WTC11 (cell line): ENCODE measurements around the gene MEIKIN.

Experiments used
- ATF2 ChIP-seq: sonication (generic); formaldehyde crosslinking; IDR thresholded peaks from 2 replicates; pipeline ENCODE4 v1.8.1; 2022; ENCODE audit warnings: low read depth, missing genetic modification reagents, borderline replicate concordance
- CTCF ChIP-seq: fragments of 200-600 bp; IDR thresholded peaks from 2 replicates; pipeline ENCODE4 v1.8.0; 2022; ENCODE audit warnings: antibody characterized with exemption
- ETV6 ChIP-seq: sonication (generic); formaldehyde crosslinking; IDR thresholded peaks from 2 replicates; pipeline ENCODE4 v1.8.1; 2022; ENCODE audit warnings: mild to moderate bottlenecking, missing genetic modification reagents
- FOXP4 ChIP-seq: sonication (generic); formaldehyde crosslinking; IDR thresholded peaks from 2 replicates; pipeline ENCODE4 v1.8.0; 2022; ENCODE audit warnings: mild to moderate bottlenecking, missing genetic modification reagents
- JUN ChIP-seq: sonication (generic); formaldehyde crosslinking; IDR thresholded peaks from 2 replicates; pipeline ENCODE4 v1.8.0; 2023; ENCODE audit warnings: mild to moderate bottlenecking, missing genetic modification reagents
- SMAD3 ChIP-seq: sonication (generic); formaldehyde crosslinking; IDR thresholded peaks from 2 replicates; pipeline ENCODE4 v1.8.0; 2022; ENCODE audit warnings: missing genetic modification reagents, mild to moderate bottlenecking, borderline replicate concordance
- TF ChIP-seq, protein P1 (sequence below): sonication (generic); formaldehyde crosslinking; IDR thresholded peaks from 2 replicates; pipeline ENCODE4 v1.8.0; 2022; ENCODE audit warnings: mild to moderate bottlenecking, missing genetic modification reagents

GRCh38 chr5:131945551-131946168, at the start of gene MEIKIN:
- TF ChIP-seq ATF2 (CRISPR knock-in tag) (no peak), CTCF (no peak), ETV6 (no peak), FOXP4 (CRISPR knock-in tag) (no peak), JUN (CRISPR knock-in tag) (no peak), SMAD3 (CRISPR knock-in tag) (no peak)
- TF ChIP-seq, protein P1, sequence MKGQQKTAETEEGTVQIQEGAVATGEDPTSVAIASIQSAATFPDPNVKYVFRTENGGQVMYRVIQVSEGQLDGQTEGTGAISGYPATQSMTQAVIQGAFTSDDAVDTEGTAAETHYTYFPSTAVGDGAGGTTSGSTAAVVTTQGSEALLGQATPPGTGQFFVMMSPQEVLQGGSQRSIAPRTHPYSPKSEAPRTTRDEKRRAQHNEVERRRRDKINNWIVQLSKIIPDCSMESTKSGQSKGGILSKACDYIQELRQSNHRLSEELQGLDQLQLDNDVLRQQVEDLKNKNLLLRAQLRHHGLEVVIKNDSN: no peak
